Lower leg skin (tissue), 3 donors: ENCODE data around the gene MISP.

ENCODE experiments used
- POLR2A ChIP-seq, 2 donors: fragments of 450-650 bp; IDR thresholded peaks; one replicate each; pipeline ENCODE4 v1.6.1; 2016 to 2017; ENCODE audit warnings: antibody characterized with exemption in 2 of 2, mild to moderate bottlenecking in 1 of 2, moderate library complexity in 1 of 2
- TF ChIP-seq, protein P1 (sequence below), 3 donors: fragments of 450-650 bp; IDR thresholded peaks; one replicate each; pipeline ENCODE4 v1.5.1; 2016; ENCODE audit warnings: antibody characterized with exemption in 3 of 3, mild to moderate bottlenecking in 3 of 3, moderate library complexity in 2 of 3

DNA sequence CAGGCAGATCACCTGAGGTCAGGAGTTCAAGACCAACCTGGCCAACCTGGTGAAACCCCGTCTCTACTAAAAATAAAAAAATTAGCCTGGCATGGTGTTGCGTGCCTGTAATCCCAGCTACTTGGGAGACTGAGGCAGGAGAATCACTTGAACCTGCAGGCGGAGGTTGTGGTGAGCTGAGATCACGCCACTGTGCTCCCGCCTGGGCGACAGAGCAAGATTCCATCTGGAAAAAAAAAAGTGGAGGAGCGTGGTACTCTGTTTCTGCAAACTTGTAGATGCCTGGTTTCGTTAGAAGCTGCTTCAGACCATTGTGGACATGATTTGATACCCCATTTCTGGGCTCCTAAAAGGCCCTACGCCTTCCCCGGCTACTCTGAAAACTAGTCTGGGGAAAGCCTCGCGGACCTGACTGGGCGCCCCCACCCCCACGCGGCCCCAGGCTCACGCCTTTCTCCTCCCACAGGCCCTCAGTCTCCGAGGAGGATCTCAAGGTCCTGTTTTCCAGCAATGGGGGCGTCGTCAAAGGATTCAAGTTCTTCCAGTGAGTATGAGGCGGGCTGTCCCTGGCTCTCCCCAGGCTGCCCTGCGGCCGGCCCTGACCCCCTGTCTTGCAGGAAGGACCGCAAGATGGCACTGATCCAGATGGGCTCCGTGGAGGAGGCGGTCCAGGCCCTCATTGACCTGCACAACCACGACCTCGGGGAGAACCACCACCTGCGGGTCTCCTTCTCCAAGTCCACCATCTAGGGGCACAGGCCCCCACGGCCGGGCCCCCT is 59.4 kb downstream of the MISP start:
- TF ChIP-seq, protein P1, sequence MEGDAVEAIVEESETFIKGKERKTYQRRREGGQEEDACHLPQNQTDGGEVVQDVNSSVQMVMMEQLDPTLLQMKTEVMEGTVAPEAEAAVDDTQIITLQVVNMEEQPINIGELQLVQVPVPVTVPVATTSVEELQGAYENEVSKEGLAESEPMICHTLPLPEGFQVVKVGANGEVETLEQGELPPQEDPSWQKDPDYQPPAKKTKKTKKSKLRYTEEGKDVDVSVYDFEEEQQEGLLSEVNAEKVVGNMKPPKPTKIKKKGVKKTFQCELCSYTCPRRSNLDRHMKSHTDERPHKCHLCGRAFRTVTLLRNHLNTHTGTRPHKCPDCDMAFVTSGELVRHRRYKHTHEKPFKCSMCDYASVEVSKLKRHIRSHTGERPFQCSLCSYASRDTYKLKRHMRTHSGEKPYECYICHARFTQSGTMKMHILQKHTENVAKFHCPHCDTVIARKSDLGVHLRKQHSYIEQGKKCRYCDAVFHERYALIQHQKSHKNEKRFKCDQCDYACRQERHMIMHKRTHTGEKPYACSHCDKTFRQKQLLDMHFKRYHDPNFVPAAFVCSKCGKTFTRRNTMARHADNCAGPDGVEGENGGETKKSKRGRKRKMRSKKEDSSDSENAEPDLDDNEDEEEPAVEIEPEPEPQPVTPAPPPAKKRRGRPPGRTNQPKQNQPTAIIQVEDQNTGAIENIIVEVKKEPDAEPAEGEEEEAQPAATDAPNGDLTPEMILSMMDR (IDR thresholded peaks at IDR 0.05), result no peak
- no peak for TF ChIP-seq POLR2A (IDR thresholded peaks at IDR 0.05)
